ENCODE measurements around the gene KIF23.

Gene KIF23

DNA sequence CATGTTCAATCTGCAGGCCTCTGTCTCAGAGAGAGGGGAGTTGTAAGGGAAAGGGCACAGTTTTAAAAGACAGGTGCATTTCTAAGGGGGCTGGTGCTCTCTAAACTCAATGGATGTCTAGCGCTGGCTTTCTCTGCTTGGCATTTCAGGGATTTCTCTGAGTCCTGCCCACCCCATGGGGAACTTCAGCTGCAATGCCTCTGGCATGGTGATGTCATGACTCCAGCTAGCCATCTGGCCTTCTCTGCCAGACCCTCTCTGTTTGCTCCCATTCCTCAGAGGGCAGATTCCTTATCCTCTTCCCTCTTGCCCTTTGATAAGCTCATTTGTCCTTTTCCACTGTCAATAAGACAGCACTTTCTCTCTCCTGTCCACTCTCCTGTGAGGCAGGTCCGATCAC lies 79.3 kb downstream of the KIF23 start:
- peak; percentile 30 for DNase-seq (ENCODE audit: low spot score)

GRCh38 chr15:69496001-69496400 lies 81.9 kb downstream of the KIF23 start:
- no peak for DNase-seq (ENCODE audit: low spot score)

DNA sequence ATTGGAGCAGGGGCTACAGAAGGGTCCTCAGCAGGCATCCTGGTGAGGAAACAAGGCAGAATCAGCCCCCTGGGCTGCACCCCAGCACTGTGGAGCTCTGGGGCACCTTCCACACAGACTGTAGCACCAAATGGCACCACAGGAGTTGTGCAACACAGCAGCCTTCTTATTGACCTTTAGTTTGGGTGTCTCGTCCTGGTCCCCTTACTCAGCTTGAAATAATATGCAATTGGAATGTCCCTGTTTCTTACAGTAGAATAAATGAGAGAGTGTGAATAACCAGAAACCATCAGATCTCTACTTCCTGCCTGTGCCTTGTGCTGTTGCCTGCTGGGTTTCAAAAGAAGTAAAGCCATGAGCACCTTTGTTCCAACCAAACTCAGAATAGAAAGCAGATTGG lies 82.9 kb downstream of the KIF23 start:
- no peak for DNase-seq (ENCODE audit: low spot score)

- no peak for DNase-seq (ENCODE audit: low spot score)
Observed at GRCh38 chr15:69497667-69498066, 83.5 kb downstream of the KIF23 start.
